Spleen (tissue), 7 donors: Measurements from ENCODE around the gene RAP1GAP.

ENCODE experiments used
- CTCF ChIP-seq, 11 experiments: fragments of 200-600 bp in 7 of 11; fragments of 450-650 bp in 4 of 11; sonication (generic) in 4 of 11; IDR thresholded peaks in 8 of 11; conservative IDR thresholded peaks in 3 of 11; 1 replicate in 7 of 11; 2 replicates in 4 of 11; pipeline versions ENCODE4 v1.4.0 to v1.8.0; 2016 to 2021; ENCODE audit warnings: antibody characterized with exemption in 11 of 11, inconsistent platforms in 4 of 11, mild to moderate bottlenecking in 1 of 11
- POLR2AphosphoS5 ChIP-seq, 3 donors: sonication (generic); formaldehyde crosslinking; IDR thresholded peaks; one replicate each; pipeline ENCODE4 v1.5.1; 2017; ENCODE audit warnings: antibody characterized with exemption in 3 of 3
- donor health status: DM: no; HTN: no; CAD: no; lungs with moderate emphysema.
- donor health status: DM: no; HTN: no; CAD: no.
- donor health status: DM: no; HTN: no; CAD: no.

DNA sequence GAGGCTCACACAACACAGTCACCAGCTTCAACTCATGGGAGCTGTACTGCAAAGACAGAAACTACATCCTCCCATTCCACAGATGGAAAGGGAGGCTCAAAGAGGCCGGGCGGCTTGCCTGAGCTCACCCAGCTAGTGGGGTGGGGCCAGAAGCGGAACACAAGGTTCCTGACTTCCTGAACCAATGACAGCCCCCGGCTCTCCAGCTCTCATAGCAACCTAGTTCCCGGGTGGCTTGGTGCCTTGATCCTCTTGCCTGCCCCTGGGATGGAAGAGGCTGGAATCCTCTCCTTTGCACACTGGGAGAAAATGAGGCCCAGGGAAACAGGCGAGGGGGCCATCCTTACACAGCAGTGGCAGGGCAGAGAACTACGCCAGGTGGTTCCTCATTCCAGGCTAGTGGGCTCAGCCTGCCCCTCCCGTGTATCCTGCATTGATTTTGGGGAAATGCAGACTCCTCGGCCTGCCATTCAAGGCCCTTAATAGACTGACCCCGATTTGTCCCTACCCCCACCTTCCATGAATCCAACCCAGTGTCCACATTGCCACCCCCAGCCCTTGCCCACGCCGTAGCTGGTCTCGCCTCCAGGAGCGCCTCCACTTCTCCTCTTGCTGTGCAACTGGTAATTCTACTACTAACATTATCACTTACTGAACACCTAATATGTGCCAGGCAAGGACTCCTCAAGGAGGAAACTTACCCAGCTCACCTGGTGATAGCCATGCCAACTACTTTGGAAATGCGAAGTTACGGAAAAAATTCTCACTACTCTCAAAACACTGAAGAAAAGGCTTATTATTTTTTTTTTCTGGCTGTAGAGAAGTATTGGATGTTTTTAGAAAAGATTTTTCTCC, 5.0 kb downstream of the RAP1GAP start:
- TF ChIP-seq CTCF (IDR thresholded peaks at IDR 0.05 in 8 of 11, conservative IDR thresholded peaks at IDR 0.05 in 3 of 11), result no peak
- TF ChIP-seq POLR2AphosphoS5 (IDR thresholded peaks at IDR 0.05), result no peak
